Testis (tissue), 3 donors: ENCODE results near the gene GBA3. TPM values are rescaled to one million over a fixed set of nuclear protein-coding genes. Genes with fewer than 3 reads are reported as not detected.

ENCODE experiments used
- DNase-seq: peaks from one replicate; pipeline ENCODE4 v3.0.0-alpha.2; 2019
- H3K27ac ChIP-seq, 2 donors: fragments of 200-600 bp; sonication (generic); one replicate each; pipeline ENCODE4 v1.5.1; 2019
- H3K27me3 ChIP-seq: fragments of 200-600 bp; sonication (generic); one replicate; pipeline ENCODE4 v1.5.1; 2019
- H3K36me3 ChIP-seq: fragments of 200-600 bp; sonication (generic); one replicate; pipeline ENCODE4 v1.5.1; 2017; ENCODE audit warnings: low read depth; ENCODE audit errors: missing control alignments
- H3K4me1 ChIP-seq: fragments of 200-600 bp; sonication (generic); one replicate; pipeline ENCODE4 v1.5.1; 2019
- H3K4me3 ChIP-seq, 2 donors: fragments of 200-600 bp; sonication (generic); one replicate each; pipeline ENCODE4 v1.5.1; 2017 to 2019
- H3K9me3 ChIP-seq: fragments of 200-600 bp; sonication (generic); one replicate; pipeline ENCODE4 v1.5.1; 2017
- POLR2A ChIP-seq: fragments of 450-650 bp; IDR thresholded peaks from one replicate; pipeline ENCODE4 v1.6.1; 2017; ENCODE audit warnings: antibody characterized with exemption, mild to moderate bottlenecking, moderate library complexity
- WGBS, 2 donors: methylation state at CpG; one replicate each; pipeline ENCODE4 v1.1.5; 2018; 5-methylcytosine and 5-hydroxymethylcytosine counted together
- intact Hi-C: fragments of 100-400 bp; cut with DNase I; formaldehyde crosslinking; loops from one replicate; pipeline ENCODE4 v1.15.1; 2023; ENCODE audit warnings: low total_unique reads
- polyA plus RNA-seq: library from polyadenylated mRNA; stranded (reverse); fragments of 350-450 nt; fragmentation: Illumina TruSeq; extraction: RNeasy Lipid Tissue Mini Kit (QIAGEN cat#74804); gene quantifications from one replicate; pipeline ENCODE4 v1.2.3, GENCODE V29; 2014; ENCODE audit warnings: low read depth, low replicate concordance; ENCODE audit not compliant: insufficient read depth
- total RNA-seq, 2 donors: library from RNA; depleted of rRNA; stranded (reverse); fragments of >200 nt; gene quantifications; one replicate each; pipeline ENCODE4 v1.2.3, GENCODE V29; 2016
- TF ChIP-seq, protein P1 (sequence below), 3 experiments: fragments of 450-650 bp in 2 of 3; fragments of 200-600 bp in 1 of 3; sonication (generic) in 1 of 3; IDR thresholded peaks; one replicate each; pipeline ENCODE4 v1.5.1; 2016 to 2019; ENCODE audit warnings: antibody characterized with exemption in 3 of 3, mild to moderate bottlenecking in 2 of 3, moderate library complexity in 1 of 3

Gene GBA3
- total and polyA plus RNA-seq, 3 donors from 2014 or later: 3.5 to 5.1 (median 4.9) TPM

DNA sequence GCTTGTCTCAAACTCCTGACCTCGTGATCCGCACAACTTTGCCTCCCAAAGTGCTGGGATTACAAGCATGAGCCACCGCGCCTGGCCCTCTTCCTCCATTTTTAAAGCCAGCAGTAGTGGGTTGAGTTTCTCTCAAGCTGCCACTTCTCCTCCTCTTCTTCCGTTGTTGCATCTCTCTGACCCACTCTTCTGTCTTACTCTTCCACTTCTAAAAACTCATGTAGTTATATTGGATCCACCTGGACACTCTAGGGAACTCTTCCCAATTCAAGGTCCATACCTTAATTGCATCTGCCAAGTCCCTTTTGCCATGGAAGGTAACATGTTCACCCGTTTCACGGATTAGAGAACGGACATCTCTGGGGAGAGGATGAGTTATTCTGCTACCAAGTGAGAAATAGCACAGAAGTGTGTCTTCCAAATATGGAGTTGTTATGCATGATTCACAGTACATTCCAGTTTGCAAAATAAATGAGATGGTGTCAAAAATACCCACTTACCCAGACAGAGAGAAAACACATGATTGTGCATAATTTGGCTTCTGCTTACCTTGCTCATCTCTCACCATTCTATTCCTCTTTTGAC is 51.8 kb downstream of the GBA3 start:
- Histone ChIP-seq H3K4me3 (no peak overlapping the region), H3K27ac (no peak overlapping the region), H3K4me1 (no peaks in the 10 kb centered on the region), H3K36me3 (no peaks in the 10 kb centered on the region), H3K27me3 (no peaks in the 10 kb centered on the region), H3K9me3 (no peaks in the 10 kb centered on the region)
- TF ChIP-seq POLR2A: no peak
- TF ChIP-seq, protein P1, sequence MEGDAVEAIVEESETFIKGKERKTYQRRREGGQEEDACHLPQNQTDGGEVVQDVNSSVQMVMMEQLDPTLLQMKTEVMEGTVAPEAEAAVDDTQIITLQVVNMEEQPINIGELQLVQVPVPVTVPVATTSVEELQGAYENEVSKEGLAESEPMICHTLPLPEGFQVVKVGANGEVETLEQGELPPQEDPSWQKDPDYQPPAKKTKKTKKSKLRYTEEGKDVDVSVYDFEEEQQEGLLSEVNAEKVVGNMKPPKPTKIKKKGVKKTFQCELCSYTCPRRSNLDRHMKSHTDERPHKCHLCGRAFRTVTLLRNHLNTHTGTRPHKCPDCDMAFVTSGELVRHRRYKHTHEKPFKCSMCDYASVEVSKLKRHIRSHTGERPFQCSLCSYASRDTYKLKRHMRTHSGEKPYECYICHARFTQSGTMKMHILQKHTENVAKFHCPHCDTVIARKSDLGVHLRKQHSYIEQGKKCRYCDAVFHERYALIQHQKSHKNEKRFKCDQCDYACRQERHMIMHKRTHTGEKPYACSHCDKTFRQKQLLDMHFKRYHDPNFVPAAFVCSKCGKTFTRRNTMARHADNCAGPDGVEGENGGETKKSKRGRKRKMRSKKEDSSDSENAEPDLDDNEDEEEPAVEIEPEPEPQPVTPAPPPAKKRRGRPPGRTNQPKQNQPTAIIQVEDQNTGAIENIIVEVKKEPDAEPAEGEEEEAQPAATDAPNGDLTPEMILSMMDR (IDR thresholded peaks at IDR 0.05): no peak
- DNase-seq: no peak
- intact Hi-C loops: no loop called here
- 84 to 90% methylated on average over 8 of the region's 8 CpGs for WGBS, 2 donors

DNA sequence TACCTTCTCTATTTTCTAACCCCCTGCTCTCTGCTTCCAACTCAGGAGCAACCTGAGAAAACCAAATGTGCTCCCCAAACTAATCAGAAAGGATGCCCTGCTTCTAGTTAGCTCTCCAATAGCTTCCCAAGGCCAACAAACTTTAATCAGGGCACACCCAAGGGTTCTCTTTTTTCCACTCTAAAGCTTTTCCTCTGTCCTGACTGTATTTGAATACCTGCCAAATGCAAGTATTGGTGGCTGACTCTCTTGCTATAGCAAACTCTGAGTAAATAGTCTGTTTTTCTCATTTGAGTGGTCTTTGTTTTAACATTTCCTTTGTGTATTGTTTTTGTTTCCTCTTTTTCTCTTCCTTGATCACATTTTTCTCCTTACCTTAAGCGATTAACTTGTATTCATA is 52.5 kb downstream of the GBA3 start:
- no peak for DNase-seq
- Histone ChIP-seq H3K36me3 (no peaks in the 10 kb centered on the region), H3K4me1 (no peaks in the 10 kb centered on the region), H3K9me3 (no peaks in the 10 kb centered on the region), H3K27ac (no peak overlapping the region), H3K27me3 (no peaks in the 10 kb centered on the region), H3K4me3 (no peak overlapping the region)
- 61 to 74% methylated on average over 1 of the region's 1 CpG for WGBS, 2 donors
- TF ChIP-seq, protein P1 (IDR thresholded peaks at IDR 0.05): no peak
- no peak for TF ChIP-seq POLR2A
- intact Hi-C loops: no loop called here

DNA sequence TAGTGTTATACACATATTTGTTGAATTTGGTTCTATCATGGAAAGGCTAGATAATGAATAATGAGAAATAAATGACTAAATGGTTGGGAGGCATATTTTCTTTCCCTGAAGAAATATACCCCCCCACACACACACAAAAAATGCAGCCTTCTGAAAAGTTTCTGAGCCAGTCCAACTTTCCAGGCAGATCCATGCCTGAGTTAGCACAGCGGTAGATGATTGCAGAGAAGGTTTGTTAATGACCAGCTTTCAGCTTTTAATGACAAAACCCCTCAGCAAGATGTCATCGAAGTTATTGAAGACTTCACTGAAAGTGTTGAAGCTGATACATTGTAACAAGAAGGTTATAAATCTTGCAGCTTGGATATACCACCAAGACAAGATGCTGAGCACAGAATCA is 61.4 kb downstream of the GBA3 start:
- no peaks in the 10 kb centered on the region for H3K36me3 ChIP-seq
- H3K9me3 ChIP-seq: no peaks in the 10 kb centered on the region
- 32 to 34% methylated on average over 2 of the region's 2 CpGs for WGBS, 2 donors
- no peaks in the 10 kb centered on the region for H3K4me1 ChIP-seq
- H3K27me3 ChIP-seq: no peaks in the 10 kb centered on the region
- intact Hi-C loops: no loop called here
- no peak overlapping the region for H3K27ac ChIP-seq
- no peak for DNase-seq
- no peak overlapping the region for H3K4me3 ChIP-seq
- TF ChIP-seq, protein P1 (IDR thresholded peaks at IDR 0.05): no peak
- no peak for TF ChIP-seq POLR2A

DNA sequence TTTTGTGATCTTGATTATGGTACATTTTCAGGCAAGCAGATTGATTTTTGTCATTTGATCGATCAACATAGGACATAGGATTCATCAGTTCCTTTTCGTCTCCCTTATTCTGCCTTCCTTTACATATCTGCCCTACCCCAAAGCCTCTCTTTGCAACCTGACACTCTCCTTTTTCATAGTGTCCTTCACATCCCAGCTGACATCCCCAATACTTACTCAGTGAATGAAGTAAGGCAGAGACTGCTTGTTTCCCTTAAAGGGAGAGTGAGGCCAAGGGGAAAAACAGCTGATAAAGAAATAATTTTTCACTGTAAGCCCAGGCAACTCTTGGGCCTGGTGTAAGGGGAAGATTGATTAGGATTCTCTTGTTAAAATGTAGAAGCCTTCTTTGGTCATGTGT is 69.8 kb downstream of the GBA3 start:
- H3K4me1 ChIP-seq: no peaks in the 10 kb centered on the region
- H3K4me3 ChIP-seq: no peak overlapping the region
- no peak for DNase-seq
- 71 to 81% methylated on average over 2 of the region's 2 CpGs for WGBS, 2 donors
- TF ChIP-seq, protein P1 (IDR thresholded peaks at IDR 0.05): no peak
- TF ChIP-seq POLR2A: no peak
- no peaks in the 10 kb centered on the region for H3K9me3 ChIP-seq
- no peak overlapping the region for H3K27ac ChIP-seq
- H3K36me3 ChIP-seq: no peaks in the 10 kb centered on the region
- no peaks in the 10 kb centered on the region for H3K27me3 ChIP-seq
- intact Hi-C loops: no loop called here

DNA sequence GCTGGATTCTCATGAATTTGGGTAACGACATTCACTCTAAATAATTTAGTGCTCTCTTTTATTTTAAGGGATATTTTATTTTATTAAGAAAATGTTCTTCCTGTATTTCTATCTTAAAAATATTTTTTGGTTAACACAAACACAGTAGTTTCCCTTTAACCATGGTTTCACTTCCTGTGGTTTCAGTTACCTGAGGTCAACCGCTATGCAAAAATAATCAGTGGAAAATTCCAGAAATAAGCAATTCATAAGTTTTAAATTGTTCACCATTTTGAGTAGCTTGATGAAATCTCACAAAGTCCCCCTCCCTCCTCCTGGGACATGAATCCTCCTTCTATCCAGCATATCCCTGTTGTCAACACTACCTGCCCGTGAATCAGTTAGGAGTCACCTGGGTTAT is 71.4 kb downstream of the GBA3 start:
- WGBS, 2 donors: 89 to 91% methylated on average over 3 of the region's 3 CpGs
- H3K36me3 ChIP-seq: no peaks in the 10 kb centered on the region
- intact Hi-C loops: no loop called here
- no peak overlapping the region for H3K4me3 ChIP-seq
- TF ChIP-seq, protein P1 (IDR thresholded peaks at IDR 0.05): no peak
- TF ChIP-seq POLR2A: no peak
- no peak for DNase-seq
- H3K27ac ChIP-seq: no peak overlapping the region
- no peaks in the 10 kb centered on the region for H3K9me3 ChIP-seq
- no peaks in the 10 kb centered on the region for H3K4me1 ChIP-seq
- H3K27me3 ChIP-seq: no peaks in the 10 kb centered on the region
